ENCODE measurements around the gene CELF4.

Gene CELF4

DNA sequence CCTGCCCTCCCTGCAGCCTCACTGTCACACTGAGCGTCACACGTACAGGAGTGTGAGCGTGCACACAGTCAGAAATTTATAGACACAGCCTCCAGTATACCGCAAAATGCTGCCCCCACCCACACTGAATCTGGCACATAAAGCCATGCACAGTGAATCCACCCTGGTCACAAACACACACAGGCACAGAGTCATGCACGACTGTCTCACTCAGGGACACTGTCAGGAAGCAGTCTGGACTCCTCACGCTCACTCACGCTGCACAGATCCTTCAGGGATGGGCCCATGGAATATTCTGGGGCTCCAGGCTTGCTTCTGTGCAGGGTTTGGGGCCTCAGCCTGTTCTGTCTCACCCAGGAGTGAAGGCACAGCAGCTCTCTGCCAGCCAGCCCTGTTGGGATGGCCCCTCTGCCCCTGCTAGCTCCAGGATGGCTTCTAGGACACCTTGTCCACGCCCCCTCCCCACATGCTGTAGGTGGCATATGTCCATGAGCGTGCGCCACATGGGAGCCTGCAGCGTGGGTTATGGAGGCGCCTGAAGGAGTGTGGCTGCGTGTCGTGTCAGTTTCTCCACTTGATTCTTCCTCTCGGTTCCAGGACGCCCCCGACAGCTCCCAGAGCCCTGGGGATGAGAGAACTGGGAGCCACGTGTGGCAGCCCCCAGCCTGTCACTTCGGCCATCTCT, 175.8 kb downstream of the CELF4 start:
- H3K4me3 ChIP-seq (ENCODE audit: low read length): no peak overlapping the region
- TF ChIP-seq, protein P1, sequence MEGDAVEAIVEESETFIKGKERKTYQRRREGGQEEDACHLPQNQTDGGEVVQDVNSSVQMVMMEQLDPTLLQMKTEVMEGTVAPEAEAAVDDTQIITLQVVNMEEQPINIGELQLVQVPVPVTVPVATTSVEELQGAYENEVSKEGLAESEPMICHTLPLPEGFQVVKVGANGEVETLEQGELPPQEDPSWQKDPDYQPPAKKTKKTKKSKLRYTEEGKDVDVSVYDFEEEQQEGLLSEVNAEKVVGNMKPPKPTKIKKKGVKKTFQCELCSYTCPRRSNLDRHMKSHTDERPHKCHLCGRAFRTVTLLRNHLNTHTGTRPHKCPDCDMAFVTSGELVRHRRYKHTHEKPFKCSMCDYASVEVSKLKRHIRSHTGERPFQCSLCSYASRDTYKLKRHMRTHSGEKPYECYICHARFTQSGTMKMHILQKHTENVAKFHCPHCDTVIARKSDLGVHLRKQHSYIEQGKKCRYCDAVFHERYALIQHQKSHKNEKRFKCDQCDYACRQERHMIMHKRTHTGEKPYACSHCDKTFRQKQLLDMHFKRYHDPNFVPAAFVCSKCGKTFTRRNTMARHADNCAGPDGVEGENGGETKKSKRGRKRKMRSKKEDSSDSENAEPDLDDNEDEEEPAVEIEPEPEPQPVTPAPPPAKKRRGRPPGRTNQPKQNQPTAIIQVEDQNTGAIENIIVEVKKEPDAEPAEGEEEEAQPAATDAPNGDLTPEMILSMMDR (conservative IDR thresholded peaks at IDR 0.05; ENCODE audit: low read length): no peak
- no peak for DNase-seq (ENCODE audit: low read depth)

DNA sequence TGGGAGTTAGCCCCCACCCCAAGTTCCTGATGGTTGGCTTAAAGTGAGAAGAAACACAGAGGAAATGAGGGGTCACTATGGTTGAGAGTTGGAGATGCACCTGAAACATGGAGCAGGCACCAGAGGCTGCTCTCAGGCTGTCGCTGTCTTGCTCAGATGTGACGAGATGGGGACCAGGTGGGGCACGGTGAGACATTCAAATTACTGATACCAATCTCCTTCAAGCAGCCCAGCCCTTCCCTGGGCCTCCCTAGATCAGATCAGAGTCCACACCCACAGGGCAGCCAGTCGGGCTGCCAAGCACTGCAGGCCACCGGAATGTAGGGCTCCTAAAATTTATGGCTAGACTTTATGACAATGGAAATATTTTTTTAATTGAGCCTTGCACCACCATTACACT, 176.6 kb downstream of the CELF4 start:
- no peak overlapping the region for H3K4me3 ChIP-seq (ENCODE audit: low read length)
- TF ChIP-seq, protein P1 (conservative IDR thresholded peaks at IDR 0.05; ENCODE audit: low read length): no peak
- no peak for DNase-seq (ENCODE audit: low read depth)

DNA sequence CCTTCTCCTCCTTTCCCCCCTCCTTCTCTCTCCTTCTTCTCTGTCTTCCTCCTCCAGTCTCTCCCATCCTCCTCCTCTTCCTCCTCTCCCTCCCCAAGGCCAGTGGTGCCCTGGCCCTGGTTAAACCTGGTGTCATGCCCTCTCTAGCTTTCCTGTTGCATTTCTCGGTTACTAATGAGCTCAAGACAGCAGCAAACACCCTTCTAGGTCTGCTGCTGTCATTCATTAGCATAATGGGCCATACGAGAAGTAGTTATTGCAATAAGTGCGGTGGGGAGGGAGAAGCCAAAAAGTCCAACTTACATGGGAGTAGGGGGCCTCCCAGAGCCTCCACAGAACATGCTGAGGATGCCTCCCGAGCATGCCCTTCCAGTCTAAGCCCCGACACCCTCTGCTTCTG, 177.2 kb downstream of the CELF4 start:
- no peak for DNase-seq (ENCODE audit: low read depth)
- H3K4me3 ChIP-seq (ENCODE audit: low read length): no peak overlapping the region
- TF ChIP-seq, protein P1 (conservative IDR thresholded peaks at IDR 0.05; ENCODE audit: low read length): no peak

DNA sequence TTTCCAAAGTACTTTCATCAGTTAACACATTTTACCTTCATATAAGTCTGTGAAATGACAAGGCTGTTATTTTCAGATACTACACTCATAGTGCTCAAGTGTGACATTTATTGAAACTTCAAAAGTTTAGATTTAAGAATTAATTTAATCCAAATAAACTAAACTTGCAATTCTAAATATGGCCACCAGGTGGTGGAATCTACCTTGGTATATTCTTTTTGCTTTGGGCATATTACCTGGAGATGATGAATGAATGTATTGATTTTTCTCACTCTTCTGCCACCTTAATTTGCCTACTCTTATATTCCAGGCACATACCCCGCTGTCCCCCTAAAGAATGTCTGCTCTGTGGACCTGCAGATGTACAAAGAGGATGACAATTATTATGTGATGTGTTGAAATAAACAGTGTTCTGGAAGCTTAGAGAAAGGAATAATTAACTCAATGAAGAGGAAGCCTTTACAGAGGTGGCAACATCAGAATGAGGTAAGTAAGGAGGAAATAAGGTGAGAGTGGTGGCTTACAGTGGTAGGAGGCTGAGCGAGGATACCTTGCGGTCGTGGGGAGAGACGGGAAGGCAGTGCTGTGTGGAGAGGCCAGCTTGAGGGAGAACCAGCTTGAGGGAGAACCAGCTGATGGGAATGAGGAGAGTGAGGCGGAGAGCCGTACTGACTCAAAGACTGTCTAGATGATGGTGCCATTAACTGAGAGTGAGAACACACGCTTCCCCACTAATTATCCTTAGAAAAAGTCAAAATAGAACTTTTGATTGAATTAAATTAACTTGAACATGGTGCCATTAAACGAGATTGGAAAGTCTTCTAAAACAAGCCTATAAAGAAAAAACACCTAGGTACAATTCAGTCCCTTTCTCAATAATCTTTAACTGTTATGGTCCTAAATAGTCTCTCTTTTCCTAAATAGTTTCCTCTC, 179.5 kb downstream of the CELF4 start:
- peak; percentile 35 for DNase-seq (ENCODE audit: low read depth)
- H3K4me3 ChIP-seq (ENCODE audit: low read length): no peak overlapping the region
- TF ChIP-seq, protein P1 (conservative IDR thresholded peaks at IDR 0.05; ENCODE audit: low read length): peak; percentile 67

DNA sequence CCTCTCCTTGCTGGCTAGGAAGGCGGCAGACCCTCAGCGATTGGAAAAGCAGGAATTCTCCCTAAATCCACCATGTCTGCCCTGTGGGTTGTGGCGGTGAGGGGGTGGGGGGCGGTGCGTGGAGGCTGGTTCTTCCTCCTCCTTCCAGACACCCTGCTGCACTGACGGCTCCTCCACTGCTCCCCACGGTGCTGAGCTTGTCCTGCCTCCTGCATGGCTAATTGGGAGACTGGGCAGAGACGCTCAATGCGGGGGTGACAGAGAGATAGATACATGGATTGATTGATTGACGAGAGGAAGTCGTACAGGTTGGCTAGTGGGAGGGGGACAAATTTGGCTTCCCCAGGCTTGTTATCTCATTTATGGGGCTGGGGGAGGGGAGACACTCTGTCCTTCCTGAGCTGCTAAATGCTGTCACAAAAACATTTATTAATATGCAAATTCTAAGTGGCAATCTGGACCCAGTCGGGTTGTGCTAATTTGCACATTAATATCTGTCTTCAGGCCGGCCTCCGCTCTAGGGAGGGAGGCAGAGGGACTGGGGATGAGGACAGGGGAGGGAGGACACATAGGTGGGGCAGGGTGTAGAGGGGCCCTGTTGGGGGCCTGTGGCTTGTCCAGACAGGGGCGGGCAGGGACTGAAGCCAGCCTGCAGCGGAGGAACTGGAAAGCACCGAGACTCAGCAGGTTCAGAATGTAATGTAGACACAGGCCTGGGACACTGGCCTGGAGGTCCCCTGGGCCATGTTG, 181.6 kb downstream of the CELF4 start:
- TF ChIP-seq, protein P1 (conservative IDR thresholded peaks at IDR 0.05; ENCODE audit: low read length): no peak
- no peak for DNase-seq (ENCODE audit: low read depth)
- H3K4me3 ChIP-seq (ENCODE audit: low read length): no peak overlapping the region

DNA sequence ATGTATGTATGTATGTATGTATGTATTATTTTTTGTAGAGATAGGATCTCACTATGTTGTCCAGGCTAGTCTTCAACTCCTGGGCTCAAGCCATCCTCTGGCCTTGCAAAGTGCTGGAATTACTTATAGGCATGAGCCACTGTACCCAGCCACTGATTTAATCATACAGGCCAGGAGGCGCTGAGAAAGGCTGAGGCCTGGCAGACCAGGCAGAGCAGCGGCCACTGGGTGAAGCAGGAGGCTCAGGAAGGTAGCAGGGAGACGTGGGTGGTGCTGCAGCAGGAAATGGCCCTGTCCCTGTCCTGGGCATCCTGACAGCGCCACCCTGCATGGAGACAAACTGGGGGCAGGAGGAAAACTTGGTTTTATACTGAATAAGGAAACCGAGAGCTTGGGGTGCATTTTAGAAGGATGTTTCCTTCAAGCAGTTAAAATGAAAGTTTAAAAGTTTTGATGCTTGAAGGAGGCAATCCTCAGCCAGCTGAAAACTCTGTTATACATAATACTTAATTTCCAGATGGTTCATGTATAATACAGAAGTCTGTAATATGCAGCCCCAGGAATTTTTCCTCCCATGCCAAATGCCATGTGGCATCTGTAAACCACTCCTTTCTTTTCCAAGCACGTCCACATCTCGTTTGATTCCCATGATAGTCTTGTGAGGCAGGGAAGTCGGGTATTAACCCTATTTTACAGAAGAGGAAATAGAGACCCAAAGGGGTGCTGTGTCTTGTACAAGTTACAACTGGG, 182.4 kb downstream of the CELF4 start:
- TF ChIP-seq, protein P1 (conservative IDR thresholded peaks at IDR 0.05; ENCODE audit: low read length): 0 out of 2 replicates have a peak, but pooled peaks have one; percentile 4
- DNase-seq (ENCODE audit: low read depth): peak; percentile 50
- H3K4me3 ChIP-seq (ENCODE audit: low read length): no peak overlapping the region

All from AG10803 (cell line).